Panc1 (cell line): ENCODE data around the gene KXD1. TPM values are rescaled to one million over a fixed set of nuclear protein-coding genes. Genes with fewer than 3 reads are reported as not detected.

ENCODE experiments used
- ATAC-seq: fragments of 200-7000 bp; cut with Tn5 transposase; 2 replicates; pipeline ENCODE4 v1.9.1; 2020; ENCODE audit warnings: mild to moderate bottlenecking, moderate library complexity
- BruUV-seq: library from RNA; stranded (reverse); fragments of 400-500 nt; replicated peaks from 2 replicates; lab custom pipeline; 2021; lab: Mats Ljungman, UMichigan
- CTCF ChIA-PET: fragments of 300-600 bp; sonication (Branson Sonifier 250); formaldehyde crosslinking; loops from one replicate; lab custom pipeline; 2022; ENCODE audit warnings: antibody characterized with exemption; lab: Charles Lee
- POLR2A ChIA-PET: fragments of 300-600 bp; sonication (Branson Sonifier 250); formaldehyde crosslinking; loops from one replicate; lab custom pipeline; 2022; ENCODE audit warnings: antibody characterized with exemption; lab: Charles Lee
- DNase-seq: peaks from one replicate; pipeline ENCODE4 v3.0.0-alpha.2; 2010; ENCODE audit warnings: low read depth, low spot score
- H3K27ac ChIP-seq: 2 replicates; pipeline ENCODE4 v1.5.1; 2011; ENCODE audit warnings: mild to moderate bottlenecking, low read length, inconsistent platforms
- H3K27me3 ChIP-seq: fragments of 200-500 bp; sonication (Bioruptor generic); 2 replicates; pipeline ENCODE4 v1.6.0; 2014; ENCODE audit warnings: low read length, inconsistent platforms; ENCODE audit not compliant: control insufficient read depth, insufficient read depth
- H3K36me3 ChIP-seq: fragments of 200-500 bp; sonication (Bioruptor generic); 2 replicates; pipeline ENCODE4 v1.5.1; 2014; ENCODE audit warnings: inconsistent platforms, mild to moderate bottlenecking, low read length, moderate library complexity; ENCODE audit not compliant: control insufficient read depth, insufficient read depth
- H3K4me1 ChIP-seq: 2 replicates; pipeline ENCODE4 v1.5.1; 2011; ENCODE audit warnings: inconsistent platforms, mild to moderate bottlenecking, low read length, moderate library complexity; ENCODE audit not compliant: control insufficient read depth, insufficient read depth
- H3K4me3 ChIP-seq, 2 experiments: 2 replicates each; pipeline ENCODE4 v1.5.1; 2011 to 2012; ENCODE audit warnings: low read depth in 2 of 2, low read length in 2 of 2, mild to moderate bottlenecking in 2 of 2, inconsistent platforms in 1 of 2, moderate library complexity in 1 of 2
- H3K9me3 ChIP-seq: fragments of 200-500 bp; sonication (Bioruptor generic); 2 replicates; pipeline ENCODE4 v1.5.1; 2014; ENCODE audit warnings: low read depth, mild to moderate bottlenecking, inconsistent platforms, low read length, moderate library complexity; ENCODE audit not compliant: control insufficient read depth, insufficient read depth
- POLR2AphosphoS5 ChIP-seq: IDR thresholded peaks from 2 replicates; pipeline ENCODE4 v1.6.1; 2012; ENCODE audit warnings: mild to moderate bottlenecking, low read depth, low read length, moderate library complexity
- SIN3A ChIP-seq: IDR thresholded peaks from 2 replicates; pipeline ENCODE4 v1.6.1; 2012; ENCODE audit warnings: low read depth, mild to moderate bottlenecking, low read length, moderate library complexity, borderline replicate concordance; ENCODE audit not compliant: insufficient read depth
- TCF7L2 ChIP-seq: IDR thresholded peaks from 2 replicates; pipeline ENCODE4 v1.6.1; 2011; ENCODE audit warnings: mild to moderate bottlenecking, low read depth, low read length, inconsistent platforms
- in situ Hi-C: cut with HindIII; loops from 2 replicates; pipeline ENCODE4 v1.10.0; 2016; ENCODE audit warnings: low sequenced_read_pairs, low pct_unique_long_range_greater_than_20kb
- intact Hi-C: fragments of 100-400 bp; cut with micrococcal nuclease; formaldehyde crosslinking; loops from one replicate; pipeline ENCODE4 v1.10.0; 2022; ENCODE audit not compliant: unreplicated experiment
- total RNA-seq: library from RNA; stranded (reverse); gene quantifications from one replicate; pipeline ENCODE4 v1.2.1, GENCODE V29; 2021; ENCODE audit not compliant: unreplicated experiment
- TF ChIP-seq, protein P1 (sequence below), 2 experiments: IDR thresholded peaks; 2 replicates each; pipeline ENCODE4 v1.6.1; 2011 to 2012; ENCODE audit warnings: low read depth in 2 of 2, control low read depth in 1 of 2, low read length in 1 of 2, mild to moderate bottlenecking in 1 of 2, moderate library complexity in 1 of 2; ENCODE audit not compliant: insufficient read depth in 1 of 2
- TF ChIP-seq, protein P2 (sequence below): fragments of 450-650 bp; IDR thresholded peaks from 2 replicates; pipeline ENCODE4 v1.5.1; 2017; ENCODE audit warnings: mild to moderate bottlenecking

The KXD1 gene
- total RNA-seq, 1 experiment from 2014 or later, result 106 TPM

DNA sequence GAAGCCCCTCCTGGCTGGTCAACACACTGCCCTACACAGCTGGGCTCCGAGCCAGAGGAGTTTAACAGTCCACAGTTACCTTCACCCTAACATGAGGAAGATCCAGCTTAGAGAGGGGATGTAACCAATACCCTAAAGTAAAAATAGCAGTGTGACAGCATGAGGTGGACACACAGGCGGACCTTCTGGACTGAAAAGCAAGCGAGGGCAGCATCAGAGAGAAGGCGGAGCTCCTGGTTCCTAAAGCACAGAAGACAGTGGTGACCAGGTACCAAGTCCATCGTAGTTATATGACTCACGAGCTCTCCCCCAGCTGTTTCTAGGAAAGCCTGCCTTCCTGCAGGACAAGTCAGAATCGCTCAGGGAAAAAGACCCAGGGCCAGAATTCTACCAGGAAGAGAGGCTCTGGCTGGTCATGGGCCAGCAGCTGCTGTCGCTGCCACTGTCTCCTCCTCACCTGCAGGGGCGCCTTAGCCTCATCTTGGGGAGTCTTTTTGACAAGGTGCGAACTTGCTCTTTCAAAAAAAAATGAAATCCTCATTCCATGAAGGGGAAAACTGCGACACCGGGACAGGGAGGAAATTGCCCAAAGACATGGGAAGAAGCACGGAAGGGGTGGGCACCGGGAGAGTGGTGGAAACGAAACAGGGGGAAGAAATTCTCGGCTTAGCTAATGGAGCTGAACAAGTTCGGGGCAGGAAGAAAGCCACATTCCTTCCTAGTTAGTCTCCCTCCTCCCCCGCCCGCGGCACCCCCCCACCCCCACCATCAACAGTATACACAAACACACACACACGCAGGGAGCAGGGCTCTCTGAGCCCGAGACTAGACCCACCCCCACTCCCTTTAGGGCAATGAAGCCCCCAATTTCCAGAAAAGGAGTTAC, 37.5 kb upstream of the KXD1 start:
- peak; percentile 78 for DNase-seq
- ATAC-seq, result peak; percentile 46
- ChIA-PET CTCF (interaction anchor here (0.5 to 1.4 kb wide), 7 partner anchors 11 to 628 kb away, joined by 3 to 7 read pairs (median 3); no protein-coding TSS in a partner anchor), POLR2A (interaction anchor here (0.6 kb wide), 1 partner anchor 18 kb away, joined by 4 read pairs; no protein-coding TSS in a partner anchor)
- Histone ChIP-seq H3K27ac (peak overlapping the region; percentile 90), H3K27me3 (no peaks in the 10 kb centered on the region), H3K36me3 (peaks cover 4% of the 10 kb centered on the region; the same call in 1 of the 2 replicates), H3K4me1 (peaks cover 11% of the 10 kb centered on the region), H3K4me3 (peak overlapping the region; percentile 77 to 83), H3K9me3 (no peaks in the 10 kb centered on the region)
- intact Hi-C loops, result no loop called here
- TF ChIP-seq, protein P1, sequence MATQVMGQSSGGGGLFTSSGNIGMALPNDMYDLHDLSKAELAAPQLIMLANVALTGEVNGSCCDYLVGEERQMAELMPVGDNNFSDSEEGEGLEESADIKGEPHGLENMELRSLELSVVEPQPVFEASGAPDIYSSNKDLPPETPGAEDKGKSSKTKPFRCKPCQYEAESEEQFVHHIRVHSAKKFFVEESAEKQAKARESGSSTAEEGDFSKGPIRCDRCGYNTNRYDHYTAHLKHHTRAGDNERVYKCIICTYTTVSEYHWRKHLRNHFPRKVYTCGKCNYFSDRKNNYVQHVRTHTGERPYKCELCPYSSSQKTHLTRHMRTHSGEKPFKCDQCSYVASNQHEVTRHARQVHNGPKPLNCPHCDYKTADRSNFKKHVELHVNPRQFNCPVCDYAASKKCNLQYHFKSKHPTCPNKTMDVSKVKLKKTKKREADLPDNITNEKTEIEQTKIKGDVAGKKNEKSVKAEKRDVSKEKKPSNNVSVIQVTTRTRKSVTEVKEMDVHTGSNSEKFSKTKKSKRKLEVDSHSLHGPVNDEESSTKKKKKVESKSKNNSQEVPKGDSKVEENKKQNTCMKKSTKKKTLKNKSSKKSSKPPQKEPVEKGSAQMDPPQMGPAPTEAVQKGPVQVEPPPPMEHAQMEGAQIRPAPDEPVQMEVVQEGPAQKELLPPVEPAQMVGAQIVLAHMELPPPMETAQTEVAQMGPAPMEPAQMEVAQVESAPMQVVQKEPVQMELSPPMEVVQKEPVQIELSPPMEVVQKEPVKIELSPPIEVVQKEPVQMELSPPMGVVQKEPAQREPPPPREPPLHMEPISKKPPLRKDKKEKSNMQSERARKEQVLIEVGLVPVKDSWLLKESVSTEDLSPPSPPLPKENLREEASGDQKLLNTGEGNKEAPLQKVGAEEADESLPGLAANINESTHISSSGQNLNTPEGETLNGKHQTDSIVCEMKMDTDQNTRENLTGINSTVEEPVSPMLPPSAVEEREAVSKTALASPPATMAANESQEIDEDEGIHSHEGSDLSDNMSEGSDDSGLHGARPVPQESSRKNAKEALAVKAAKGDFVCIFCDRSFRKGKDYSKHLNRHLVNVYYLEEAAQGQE (IDR thresholded peaks at IDR 0.05; ENCODE audit: insufficient read depth in 1 of 2, low read depth in 2 of 2, low read length in 1 of 2), result no peak
- TF ChIP-seq TCF7L2 (no peak), POLR2AphosphoS5 (0 out of 2 replicates have a peak, but pooled peaks have one; percentile 16)
- TF ChIP-seq, protein P2, sequence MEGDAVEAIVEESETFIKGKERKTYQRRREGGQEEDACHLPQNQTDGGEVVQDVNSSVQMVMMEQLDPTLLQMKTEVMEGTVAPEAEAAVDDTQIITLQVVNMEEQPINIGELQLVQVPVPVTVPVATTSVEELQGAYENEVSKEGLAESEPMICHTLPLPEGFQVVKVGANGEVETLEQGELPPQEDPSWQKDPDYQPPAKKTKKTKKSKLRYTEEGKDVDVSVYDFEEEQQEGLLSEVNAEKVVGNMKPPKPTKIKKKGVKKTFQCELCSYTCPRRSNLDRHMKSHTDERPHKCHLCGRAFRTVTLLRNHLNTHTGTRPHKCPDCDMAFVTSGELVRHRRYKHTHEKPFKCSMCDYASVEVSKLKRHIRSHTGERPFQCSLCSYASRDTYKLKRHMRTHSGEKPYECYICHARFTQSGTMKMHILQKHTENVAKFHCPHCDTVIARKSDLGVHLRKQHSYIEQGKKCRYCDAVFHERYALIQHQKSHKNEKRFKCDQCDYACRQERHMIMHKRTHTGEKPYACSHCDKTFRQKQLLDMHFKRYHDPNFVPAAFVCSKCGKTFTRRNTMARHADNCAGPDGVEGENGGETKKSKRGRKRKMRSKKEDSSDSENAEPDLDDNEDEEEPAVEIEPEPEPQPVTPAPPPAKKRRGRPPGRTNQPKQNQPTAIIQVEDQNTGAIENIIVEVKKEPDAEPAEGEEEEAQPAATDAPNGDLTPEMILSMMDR, result peak; percentile 78; the same call in 1 of the 2 replicates
- in situ Hi-C loops, result no loop called here
- BruUV-seq, result no TSS peak

GRCh38 chr19:18520848-18521691, 36.6 kb upstream of the KXD1 start:
- TF ChIP-seq TCF7L2 (no peak), POLR2AphosphoS5 (no peak), SIN3A (no peak)
- TF ChIP-seq, protein P2, result no peak
- TF ChIP-seq, protein P1 (IDR thresholded peaks at IDR 0.05; ENCODE audit: insufficient read depth in 1 of 2, low read depth in 2 of 2, low read length in 1 of 2), result no peak
- ATAC-seq (no peak; the same call in 1 of the 2 replicates), DNase-seq (no peak)
- CTCF ChIA-PET, result interaction anchor here (0.6 to 1.4 kb wide), 4 partner anchors 12 to 76 kb away, joined by 3 to 6 read pairs (median 3); no protein-coding TSS in a partner anchor
- in situ Hi-C loops (no loop called here), intact Hi-C loops (no loop called here)
- H3K9me3 ChIP-seq, result no peaks in the 10 kb centered on the region
- H3K4me1 ChIP-seq, result peaks cover 9% of the 10 kb centered on the region
- H3K27me3 ChIP-seq, result no peaks in the 10 kb centered on the region
- peaks cover 4% of the 10 kb centered on the region; the same call in 1 of the 2 replicates for H3K36me3 ChIP-seq
- POLR2A ChIA-PET, result interaction anchor here (0.6 to 0.7 kb wide), 2 partner anchors 13 to 201 kb away, joined by 3 to 4 read pairs; no protein-coding TSS in a partner anchor
- TSS peak; percentile 84 for BruUV-seq
- peak overlapping the region; percentile 77 to 83 for H3K4me3 ChIP-seq
- H3K27ac ChIP-seq, result peak overlapping the region; percentile 90
